BE2C (cell line): ENCODE data around the gene IDI2.

Source experiments
- DNase-seq: peaks from one replicate; pipeline ENCODE4 v3.0.0-alpha.2; 2020
- H3K27me3 ChIP-seq: fragments of 250-450 bp; sonication (Bioruptor Pico); 2 replicates; pipeline ENCODE4 v1.5.1; 2020; ENCODE audit warnings: mild to moderate bottlenecking
- H3K36me3 ChIP-seq: fragments of 250-450 bp; sonication (Bioruptor Pico); 2 replicates; pipeline ENCODE4 v1.5.1; 2020; ENCODE audit warnings: mild to moderate bottlenecking
- H3K4me1 ChIP-seq: fragments of 250-450 bp; sonication (Bioruptor Pico); 2 replicates; pipeline ENCODE4 v1.5.1; 2020
- H3K4me3 ChIP-seq: 2 replicates; pipeline ENCODE4 v1.5.1; 2011; ENCODE audit warnings: low read depth, low read length
- H3K9me3 ChIP-seq: fragments of 250-450 bp; sonication (Bioruptor Pico); 2 replicates; pipeline ENCODE4 v1.5.1; 2020
- CTCF ChIP-seq: IDR thresholded peaks from 2 replicates; pipeline ENCODE4 v1.5.1; 2012; ENCODE audit warnings: mild to moderate bottlenecking, low read depth, low read length

Gene IDI2

GRCh38 chr10:986137-986825 is 39.4 kb downstream of the IDI2 start:
- no peak for DNase-seq
- Histone ChIP-seq H3K9me3 (no peaks in the 10 kb centered on the region; the same call in 1 of the 2 replicates), H3K27me3 (no peaks in the 10 kb centered on the region)

GRCh38 chr10:985361-985760 is 40.3 kb downstream of the IDI2 start:
- H3K4me3 ChIP-seq = no peak overlapping the region
- no peaks in the 10 kb centered on the region for H3K27me3 ChIP-seq
- peaks cover 11% of the 10 kb centered on the region for H3K36me3 ChIP-seq
- H3K4me1 ChIP-seq = no peaks in the 10 kb centered on the region
- no peaks in the 10 kb centered on the region; the same call in 1 of the 2 replicates for H3K9me3 ChIP-seq
- TF ChIP-seq CTCF = no peak
- DNase-seq = no peak

More at GRCh38 chr10:986137-986825, 39.4 kb downstream of the IDI2 start:
- H3K4me1 ChIP-seq = no peaks in the 10 kb centered on the region
- H3K36me3 ChIP-seq = peaks cover 11% of the 10 kb centered on the region
- no peak overlapping the region for H3K4me3 ChIP-seq
- no peak for TF ChIP-seq CTCF

- no peaks in the 10 kb centered on the region; the same call in none of the 2 replicates for H3K9me3 ChIP-seq
- no peak for DNase-seq
- no peak for TF ChIP-seq CTCF
- H3K27me3 ChIP-seq = no peaks in the 10 kb centered on the region
- H3K4me1 ChIP-seq = no peaks in the 10 kb centered on the region
- H3K4me3 ChIP-seq = no peak overlapping the region
- H3K36me3 ChIP-seq = no peaks in the 10 kb centered on the region
These were observed 41.5 kb downstream of the IDI2 start for GRCh38 chr10:983971-984655.

GRCh38 chr10:983401-983800 is 42.3 kb downstream of the IDI2 start:
- no peaks in the 10 kb centered on the region; the same call in none of the 2 replicates for H3K9me3 ChIP-seq

GRCh38 chr10:980468-981093 is 45.1 kb downstream of the IDI2 start:
- H3K9me3 ChIP-seq = no peaks in the 10 kb centered on the region; the same call in none of the 2 replicates
- H3K36me3 ChIP-seq = no peaks in the 10 kb centered on the region
- no peak overlapping the region for H3K4me3 ChIP-seq
- no peaks in the 10 kb centered on the region for H3K27me3 ChIP-seq
- DNase-seq = no peak
- no peaks in the 10 kb centered on the region for H3K4me1 ChIP-seq
- no peak for TF ChIP-seq CTCF

More at GRCh38 chr10:983401-983800, 42.3 kb downstream of the IDI2 start:
- TF ChIP-seq CTCF = no peak
- H3K27me3 ChIP-seq = no peaks in the 10 kb centered on the region
- no peaks in the 10 kb centered on the region for H3K36me3 ChIP-seq
- no peaks in the 10 kb centered on the region for H3K4me1 ChIP-seq
- DNase-seq = no peak
- no peak overlapping the region for H3K4me3 ChIP-seq
